WTC11 (cell line): ENCODE data around the gene GJA4. TPM values are rescaled to one million over a fixed set of nuclear protein-coding genes. Genes with fewer than 3 reads are reported as not detected.

Experiments
- ATAC-seq: fragments of 200-7000 bp; cut with Tn5 transposase; 2 replicates; pipeline ENCODE4 v1.10.0; 2021; ENCODE audit warnings: mild to moderate bottlenecking, moderate library complexity
- CTCF ChIA-PET: fragments of 300-600 bp; sonication (Branson Sonifier 250); formaldehyde crosslinking; loops from one replicate; lab custom pipeline; 2021; ENCODE audit warnings: antibody characterized with exemption; lab: Charles Lee
- POLR2A ChIA-PET: fragments of 350-600 bp; sonication (Branson Sonifier 250); formaldehyde crosslinking; loops from one replicate; lab custom pipeline; 2021; ENCODE audit warnings: antibody characterized with exemption; lab: Charles Lee
- DNase-seq: peaks from one replicate; pipeline ENCODE4 v3.0.0; 2021; ENCODE audit warnings: low spot score
- H3K27ac Mint-ChIP-seq: 2 replicates; pipeline ENCODE4 v1.8.0; 2021; ENCODE audit warnings: mixed read lengths
- H3K27me3 Mint-ChIP-seq: 2 replicates; pipeline ENCODE4 v1.8.0; 2021; ENCODE audit warnings: low read depth, mild to moderate bottlenecking, moderate library complexity, mixed read lengths
- H3K36me3 Mint-ChIP-seq: 2 replicates; pipeline ENCODE4 v1.8.0; 2021; ENCODE audit warnings: mixed read lengths
- H3K4me1 Mint-ChIP-seq: 2 replicates; pipeline ENCODE4 v1.8.0; 2022; ENCODE audit warnings: mixed read lengths
- H3K4me3 Mint-ChIP-seq: 2 replicates; pipeline ENCODE4 v1.8.0; 2021; ENCODE audit warnings: mild to moderate bottlenecking, moderate library complexity, mixed read lengths
- H3K9me3 Mint-ChIP-seq: 2 replicates; pipeline ENCODE4 v1.8.0; 2021; ENCODE audit warnings: mixed read lengths
- ARID4B ChIP-seq: sonication (generic); formaldehyde crosslinking; IDR thresholded peaks from 2 replicates; pipeline ENCODE4 v1.8.0; 2023; ENCODE audit warnings: missing genetic modification reagents, mild to moderate bottlenecking, borderline replicate concordance
- ATF6 ChIP-seq: sonication (generic); formaldehyde crosslinking; IDR thresholded peaks from 2 replicates; pipeline ENCODE4 v1.8.1; 2023; ENCODE audit warnings: mild to moderate bottlenecking, missing genetic modification reagents
- ETV6 ChIP-seq: sonication (generic); formaldehyde crosslinking; IDR thresholded peaks from 2 replicates; pipeline ENCODE4 v1.8.1; 2022; ENCODE audit warnings: mild to moderate bottlenecking, missing genetic modification reagents
- FOXJ3 ChIP-seq: sonication (generic); formaldehyde crosslinking; IDR thresholded peaks from 2 replicates; pipeline ENCODE4 v1.9.0; 2021; ENCODE audit warnings: missing genetic modification reagents, mild to moderate bottlenecking, borderline replicate concordance
- JAZF1 ChIP-seq: fragments of 250-450 bp; sonication (Bioruptor Pico); IDR thresholded peaks from 2 replicates; pipeline ENCODE4 v1.9.0; 2021; ENCODE audit warnings: moderate library complexity, mild to moderate bottlenecking, inconsistent platforms
- MAX ChIP-seq: sonication (generic); formaldehyde crosslinking; IDR thresholded peaks from 2 replicates; pipeline ENCODE4 v1.8.0; 2022; ENCODE audit warnings: mild to moderate bottlenecking, missing genetic modification reagents
- MYBL2 ChIP-seq: sonication (generic); formaldehyde crosslinking; IDR thresholded peaks from 2 replicates; pipeline ENCODE4 v1.8.1; 2023; ENCODE audit warnings: mild to moderate bottlenecking, moderate library complexity, missing genetic modification reagents
- NFATC4 ChIP-seq: fragments of 250-450 bp; sonication (Bioruptor Pico); IDR thresholded peaks from 2 replicates; pipeline ENCODE4 v1.9.0; 2021; ENCODE audit warnings: mild to moderate bottlenecking
- NR1H2 ChIP-seq: sonication (generic); formaldehyde crosslinking; IDR thresholded peaks from 2 replicates; pipeline ENCODE4 v1.9.0; 2021; ENCODE audit warnings: mild to moderate bottlenecking, moderate library complexity, missing genetic modification reagents
- PRDM15 ChIP-seq: sonication (generic); formaldehyde crosslinking; IDR thresholded peaks from 2 replicates; pipeline ENCODE4 v1.8.0; 2022; ENCODE audit warnings: missing genetic modification reagents
- PREB ChIP-seq: sonication (generic); formaldehyde crosslinking; IDR thresholded peaks from 2 replicates; pipeline ENCODE4 v1.8.1; 2022; ENCODE audit warnings: mild to moderate bottlenecking, missing genetic modification reagents, moderate library complexity, borderline replicate concordance
- PRRX2 ChIP-seq: fragments of 250-450 bp; sonication (Bioruptor Pico); IDR thresholded peaks from 2 replicates; pipeline ENCODE4 v1.8.0; 2021; ENCODE audit warnings: mild to moderate bottlenecking
- SMAD3 ChIP-seq: sonication (generic); formaldehyde crosslinking; IDR thresholded peaks from 2 replicates; pipeline ENCODE4 v1.8.0; 2022; ENCODE audit warnings: missing genetic modification reagents, mild to moderate bottlenecking, borderline replicate concordance
- STAT6 ChIP-seq: sonication (generic); formaldehyde crosslinking; conservative IDR thresholded peaks from 2 replicates; pipeline ENCODE4 v1.8.1; 2023; ENCODE audit warnings: mild to moderate bottlenecking, low read depth, missing genetic modification reagents, moderate library complexity
- TP53 ChIP-seq: sonication (generic); formaldehyde crosslinking; IDR thresholded peaks from 2 replicates; pipeline ENCODE4 v1.8.1; 2023; ENCODE audit warnings: mild to moderate bottlenecking, missing genetic modification reagents
- ZNF121 ChIP-seq: sonication (generic); formaldehyde crosslinking; IDR thresholded peaks from 2 replicates; pipeline ENCODE4 v1.8.0; 2023; ENCODE audit warnings: missing genetic modification reagents
- ZNF219 ChIP-seq: sonication (generic); formaldehyde crosslinking; IDR thresholded peaks from 2 replicates; pipeline ENCODE4 v1.8.0; 2023; ENCODE audit warnings: missing genetic modification reagents, mild to moderate bottlenecking, borderline replicate concordance
- ZNF425 ChIP-seq: fragments of 250-450 bp; sonication (Bioruptor Pico); conservative IDR thresholded peaks from 2 replicates; pipeline ENCODE4 v1.9.0; 2021; ENCODE audit warnings: mild to moderate bottlenecking
- ZNF671 ChIP-seq: fragments of 250-450 bp; sonication (Bioruptor Pico); IDR thresholded peaks from 2 replicates; pipeline ENCODE4 v1.8.0; 2021; ENCODE audit warnings: mild to moderate bottlenecking
- total RNA-seq: library from RNA; stranded (reverse); gene quantifications from 3 replicates; pipeline ENCODE4 v1.2.3, GENCODE V29; 2021

Gene GJA4
- total RNA-seq, 1 experiment from 2014 or later, result 1.0 TPM

- TF ChIP-seq STAT6 (CRISPR knock-in tag) (no peak), NFATC4 (CRISPR knock-in tag) (no peak), ZNF671 (CRISPR knock-in tag) (no peak), SMAD3 (CRISPR knock-in tag) (no peak), ARID4B (CRISPR knock-in tag) (no peak), PRDM15 (CRISPR knock-in tag) (no peak)
- TF ChIP-seq, all 79 proteins: peak for 0
Measured at GRCh38 chr1:34806396-34806795, 13.6 kb downstream of the GJA4 start (continued).

- ChIA-PET CTCF (no interaction called here), POLR2A (no interaction called here)
- H3K4me3 Mint-ChIP-seq, result no peak overlapping the region
- H3K27me3 Mint-ChIP-seq, result peaks cover 3% of the 10 kb centered on the region; the same call in 1 of the 2 replicates
- H3K27ac Mint-ChIP-seq, result no peak overlapping the region
- H3K9me3 Mint-ChIP-seq, result peaks cover 10% of the 10 kb centered on the region
- DNase-seq, result no peak
- 0 out of 2 replicates have a peak, but pooled peaks cover 2% of the 10 kb centered on the region for H3K4me1 Mint-ChIP-seq
- ATAC-seq, result no peak
- H3K36me3 Mint-ChIP-seq, result no peaks in the 10 kb centered on the region
- no peak for TF ChIP-seq NR1H2 (CRISPR knock-in tag)
- TF ChIP-seq FOXJ3 (CRISPR knock-in tag), result no peak
- TF ChIP-seq ETV6 (CRISPR knock-in tag), result no peak
- TF ChIP-seq TP53 (CRISPR knock-in tag), result no peak
- TF ChIP-seq SMAD3 (CRISPR knock-in tag), result no peak
- no peak for TF ChIP-seq ZNF219 (CRISPR knock-in tag)
- TF ChIP-seq ZNF425 (CRISPR knock-in tag), result no peak
- no peak for TF ChIP-seq MAX
- no peak for TF ChIP-seq JAZF1 (CRISPR knock-in tag)
- TF ChIP-seq ATF6 (CRISPR knock-in tag), result no peak
- TF ChIP-seq PREB (CRISPR knock-in tag), result no peak
- no peak for TF ChIP-seq MYBL2
- no peak for TF ChIP-seq ZNF121
- TF ChIP-seq PRRX2 (CRISPR knock-in tag), result no peak
Measured at GRCh38 chr1:34808051-34808810, 15.4 kb downstream of the GJA4 start.
